Endothelial cell of umbilical vein (primary cell): Measurements from ENCODE around the gene NELL2. TPM values are rescaled to one million over a fixed set of nuclear protein-coding genes. Genes with fewer than 3 reads are reported as not detected.

ENCODE experiments used
- BruUV-seq: library from RNA; stranded (reverse); fragments of 400-500 nt; replicated peaks from 2 replicates; lab custom pipeline; 2021; lab: Mats Ljungman, UMichigan
- CTCF ChIA-PET: fragments of 300-600, 350-600 bp; sonication (Branson Sonifier 250); formaldehyde crosslinking; loops from one replicate; lab custom pipeline; 2021; ENCODE audit warnings: antibody characterized with exemption, inconsistent platforms; lab: Charles Lee
- POLR2A ChIA-PET: fragments of 300-600, 350-600 bp; sonication (Branson Sonifier 250); formaldehyde crosslinking; loops from one replicate; lab custom pipeline; 2021; ENCODE audit warnings: antibody characterized with exemption, inconsistent platforms; lab: Charles Lee
- DNase-seq: peaks from one replicate; pipeline ENCODE4 v3.0.0-alpha.2; 2011; ENCODE audit warnings: low read depth, low spot score
- FAIRE-seq: peaks from 2 replicates; lab custom pipeline; 2011; peaks lifted over from hg19 to GRCh38; lab: Jason Lieb, UNC
- H2AFZ ChIP-seq: 2 replicates; pipeline ENCODE4 v1.6.0; 2012; ENCODE audit warnings: low read depth, low read length, control low read depth, inconsistent platforms
- H3K27ac ChIP-seq: 2 replicates; pipeline ENCODE4 v1.5.1; 2011; ENCODE audit warnings: low read depth, mild to moderate bottlenecking, control low read depth, low read length, moderate library complexity; ENCODE audit not compliant: insufficient read depth
- H3K27me3 ChIP-seq, 2 experiments: 2 replicates each; pipeline versions ENCODE4 v1.6.0 to v1.6.1; 2011; ENCODE audit warnings: low read length in 2 of 2, mixed read lengths in 1 of 2; ENCODE audit not compliant: control insufficient read depth in 2 of 2, insufficient read depth in 2 of 2
- H3K36me3 ChIP-seq, 2 experiments: 2 replicates in 1 of 2; 3 replicates in 1 of 2; pipeline ENCODE4 v1.5.1; 2011; ENCODE audit warnings: low read length in 2 of 2, mild to moderate bottlenecking in 1 of 2, moderate library complexity in 1 of 2; ENCODE audit not compliant: control insufficient read depth in 2 of 2, insufficient read depth in 2 of 2; ENCODE audit errors: extremely low read depth in 1 of 2
- H3K4me1 ChIP-seq: 3 replicates; pipeline ENCODE4 v1.5.1; 2011; ENCODE audit warnings: mild to moderate bottlenecking, low read length; ENCODE audit not compliant: control insufficient read depth, insufficient read depth; ENCODE audit errors: extremely low read depth
- H3K4me2 ChIP-seq: 2 replicates; pipeline ENCODE4 v1.6.1; 2011; ENCODE audit warnings: low read length, control low read depth, mixed read lengths; ENCODE audit not compliant: insufficient read depth
- H3K4me3 ChIP-seq, 3 experiments: fragments of 200-600 bp in 1 of 3; sonication (generic), shearing (Covaris generic) in 1 of 3; replicated peaks in 1 of 3; 2 replicates each; pipeline ENCODE4 v1.5.1; 2011 to 2016; ENCODE audit warnings: control low read depth in 3 of 3, low read length in 3 of 3, mild to moderate bottlenecking in 2 of 3, inconsistent platforms in 1 of 3, low read depth in 1 of 3, moderate library complexity in 1 of 3; ENCODE audit not compliant: insufficient read depth in 1 of 3
- H3K79me2 ChIP-seq: 2 replicates; pipeline ENCODE4 v1.6.0; 2012; ENCODE audit warnings: low read length, inconsistent platforms; ENCODE audit not compliant: control insufficient read depth, insufficient read depth
- H3K9ac ChIP-seq: replicated peaks from 2 replicates; pipeline ENCODE3; 2011; ENCODE audit warnings: low read length, control low read depth; ENCODE audit not compliant: insufficient read depth; ENCODE audit errors: extremely low read depth
- H3K9me1 ChIP-seq: replicated peaks from 3 replicates; pipeline ENCODE4 v1.6.0; 2011; ENCODE audit warnings: mild to moderate bottlenecking, low read length; ENCODE audit not compliant: control insufficient read depth, insufficient read depth; ENCODE audit errors: extremely low read depth
- H3K9me3 ChIP-seq: replicated peaks from 2 replicates; pipeline ENCODE4 v1.5.1; 2012; ENCODE audit warnings: low read length, inconsistent platforms; ENCODE audit not compliant: control insufficient read depth, insufficient read depth
- H4K20me1 ChIP-seq: replicated peaks from 2 replicates; pipeline ENCODE3; 2011; ENCODE audit warnings: mild to moderate bottlenecking, low read length; ENCODE audit not compliant: control insufficient read depth, insufficient read depth; ENCODE audit errors: extremely low read depth
- CTCF ChIP-seq, 2 donors: IDR thresholded peaks; 1 replicate in 1 of 2; 2 replicates in 1 of 2; pipeline ENCODE4 v1.5.1; 2011; ENCODE audit warnings: low read length in 2 of 2, mild to moderate bottlenecking in 2 of 2, moderate library complexity in 2 of 2, control low read depth in 1 of 2, inconsistent platforms in 1 of 2, low read depth in 1 of 2; ENCODE audit not compliant: insufficient read depth in 1 of 2; ENCODE audit errors: extremely low read depth in 1 of 2
- EZH2 ChIP-seq: IDR thresholded peaks from 2 replicates; pipeline ENCODE4 v1.6.1; 2012; ENCODE audit warnings: borderline replicate concordance, low read depth, mild to moderate bottlenecking, moderate library complexity, low read length, inconsistent platforms; ENCODE audit not compliant: severe bottlenecking
- FOS ChIP-seq: IDR thresholded peaks from 2 replicates; pipeline ENCODE4 v1.6.1; 2011; ENCODE audit warnings: mild to moderate bottlenecking, low read length, moderate library complexity, borderline replicate concordance; ENCODE audit not compliant: insufficient read depth
- GATA2 ChIP-seq: IDR thresholded peaks from 2 replicates; pipeline ENCODE4 v1.7.0; 2011; ENCODE audit warnings: low read depth, mild to moderate bottlenecking, moderate library complexity, mixed read lengths, low read length; ENCODE audit not compliant: insufficient read length, insufficient read depth
- JUN ChIP-seq: IDR thresholded peaks from 2 replicates; pipeline ENCODE4 v1.6.1; 2011; ENCODE audit warnings: borderline replicate concordance, low read depth; ENCODE audit not compliant: insufficient read length, insufficient read depth
- MAX ChIP-seq: IDR thresholded peaks from 2 replicates; pipeline ENCODE4 v1.6.1; 2011; ENCODE audit not compliant: insufficient read depth, insufficient read length
- MYC ChIP-seq: IDR thresholded peaks from one replicate; pipeline ENCODE4 v1.6.1; 2011; ENCODE audit warnings: mild to moderate bottlenecking, low read depth, low read length
- POLR2A ChIP-seq: IDR thresholded peaks from 2 replicates; pipeline ENCODE4 v1.6.1; 2012; ENCODE audit warnings: low read depth, mild to moderate bottlenecking, control low read depth, low read length
- POLR2AphosphoS5 ChIP-seq: IDR thresholded peaks from 2 replicates; pipeline ENCODE4 v1.6.1; 2012; ENCODE audit warnings: low read depth, mild to moderate bottlenecking, control low read depth, low read length, moderate library complexity; ENCODE audit not compliant: insufficient read depth
- dilution Hi-C: fragments of 300-500 bp; cut with MboI; formaldehyde crosslinking; loops from one replicate; pipeline ENCODE4 v1.15.0; 2019; ENCODE audit warnings: low sequenced_read_pairs; ENCODE audit not compliant: extremely low pct_ligation_motif_present
- intact Hi-C: fragments of 100-400 bp; cut with micrococcal nuclease; formaldehyde crosslinking; loops from one replicate; pipeline ENCODE4 v1.10.0; 2022
- polyA plus RNA-seq, 4 experiments: library from polyadenylated mRNA; depleted of rRNA in 3 of 4; stranded (reverse) in 3 of 4; unstranded in 1 of 4; fragments of >200 nt; gene quantifications; 2 replicates each; pipeline versions ENCODE4 v1.2.1 to v1.2.3, GENCODE V29; 2011 to 2012; ENCODE audit warnings: missing spikeins in 1 of 4
- total RNA-seq: library from RNA; stranded (reverse); gene quantifications from 2 replicates; pipeline ENCODE4 v1.2.3, GENCODE V29; 2021

The NELL2 gene
- total and polyA plus RNA-seq, 2 donors (not counting 3 experiments of a cell fraction or from before 2014, with no cell fraction given): 0.11 to 0.49 TPM

GRCh38 chr12:44544018-44544417 is 332.1 kb downstream of the NELL2 start:
- H3K4me2 ChIP-seq: no peak overlapping the region
- H3K9me3 ChIP-seq: no peaks in the 10 kb centered on the region
- ChIA-PET POLR2A (no interaction called here), CTCF (no interaction called here)
- no peaks in the 10 kb centered on the region for H3K9me1 ChIP-seq
- intact Hi-C loops: no loop called here
- FAIRE-seq (no peak), DNase-seq (no peak)
- H4K20me1 ChIP-seq: no peaks in the 10 kb centered on the region
- H3K36me3 ChIP-seq: no peaks in the 10 kb centered on the region
- H3K79me2 ChIP-seq: no peaks in the 10 kb centered on the region
- no peak for TF ChIP-seq POLR2A
- TF ChIP-seq GATA2: no peak
- no peak for TF ChIP-seq MYC
- TF ChIP-seq CTCF (IDR thresholded peaks at IDR 0.05; ENCODE audit: extremely low read depth in 1 of 2, insufficient read depth in 1 of 2, low read depth in 1 of 2, low read length in 2 of 2): no peak
- no peak for TF ChIP-seq POLR2AphosphoS5
- no peak for TF ChIP-seq MAX
- TF ChIP-seq FOS: no peak
- TF ChIP-seq EZH2: no peak
- TF ChIP-seq JUN: no peak
- BruUV-seq: no TSS peak
- dilution Hi-C loops: no loop called here
- no peaks in the 10 kb centered on the region for H3K27me3 ChIP-seq
- H3K4me3 ChIP-seq: no peak overlapping the region
- no peak overlapping the region for H2AFZ ChIP-seq
- H3K9ac ChIP-seq: no peak overlapping the region
- no peaks in the 10 kb centered on the region for H3K4me1 ChIP-seq
- no peak overlapping the region for H3K27ac ChIP-seq
